ENCODE results near the gene CFAP74. TPM values are rescaled to one million over a fixed set of nuclear protein-coding genes. Genes with fewer than 3 reads are reported as not detected.

The CFAP74 gene
- total RNA-seq, 4 donors from 2014 or later: not detected

GRCh38 chr1:2045468-2046173, 42.0 kb upstream of the CFAP74 start:
- in situ Hi-C loops (cut with MboI; ENCODE audit: low sequenced_read_pairs in 4 of 4): loop anchor here in 1 of 4 donors (10.0 kb wide), 1 partner anchor 101 kb away; no protein-coding TSS in a partner anchor
- Histone ChIP-seq H3K4me1 (peaks cover 5% of the 10 kb centered on the region in 2 donors), H3K4me3 (no peak overlapping the region), H3K36me3 (no peaks in the 10 kb centered on the region), H3K9me3 (no peaks in the 10 kb centered on the region), H3K27me3 (peaks cover 28 to 35% (median 31%) of the 10 kb centered on the region in 3 donors), H3K27ac (no peak overlapping the region)
- intact Hi-C loops (cut with DNase I; ENCODE audit: low total_unique reads): loop anchor here (1.0 kb wide), 1 partner anchor 85 kb away; no protein-coding TSS in a partner anchor
- TF ChIP-seq CTCF (IDR thresholded peaks at IDR 0.05 in 4 of 5, conservative IDR thresholded peaks at IDR 0.05 in 1 of 5) (no peak), POLR2A (IDR thresholded peaks at IDR 0.05) (no peak)
- DNase-seq (no peak), ATAC-seq (no peak)

GRCh38 chr1:2044510-2045319, 41.1 kb upstream of the CFAP74 start:
- Histone ChIP-seq H3K9me3 (no peaks in the 10 kb centered on the region), H3K4me1 (peaks cover 5% of the 10 kb centered on the region in 2 donors), H3K36me3 (no peaks in the 10 kb centered on the region), H3K27ac (no peak overlapping the region), H3K27me3 (peaks cover 24 to 32% (median 27%) of the 10 kb centered on the region in 3 donors), H3K4me3 (peak overlapping the region in 3 of 4 donors; percentile 16 to 36 (median 34))
- TF ChIP-seq CTCF (IDR thresholded peaks at IDR 0.05 in 4 of 5, conservative IDR thresholded peaks at IDR 0.05 in 1 of 5) (peak; percentile 60 to 93 (median 84)), POLR2A (IDR thresholded peaks at IDR 0.05) (no peak)
- DNase-seq (peak in 1 of 2 donors; percentile 37), ATAC-seq (peak in 1 of 2 donors; percentile 62)
- intact Hi-C loops (cut with DNase I; ENCODE audit: low total_unique reads): loop anchor here (1.0 kb wide), 2 partner anchors 84 to 100 kb away; no protein-coding TSS in a partner anchor
- in situ Hi-C loops (cut with MboI; ENCODE audit: low sequenced_read_pairs in 4 of 4): loop anchor here in 1 of 4 donors (10.0 kb wide), 1 partner anchor 100 kb away; no protein-coding TSS in a partner anchor

GRCh38 chr1:2043886-2044285, 40.3 kb upstream of the CFAP74 start:
- Histone ChIP-seq H3K4me3 (no peak overlapping the region), H3K27ac (no peak overlapping the region), H3K4me1 (peaks cover 5% of the 10 kb centered on the region in 2 donors), H3K36me3 (no peaks in the 10 kb centered on the region), H3K9me3 (no peaks in the 10 kb centered on the region), H3K27me3 (peaks cover 15 to 25% (median 19%) of the 10 kb centered on the region in 3 donors)
- TF ChIP-seq CTCF (IDR thresholded peaks at IDR 0.05 in 4 of 5, conservative IDR thresholded peaks at IDR 0.05 in 1 of 5) (no peak), POLR2A (IDR thresholded peaks at IDR 0.05) (no peak)
- intact Hi-C loops (cut with DNase I; ENCODE audit: low total_unique reads) (loop anchor here (1.0 kb wide), 1 partner anchor 100 kb away; no protein-coding TSS in a partner anchor), in situ Hi-C loops (cut with MboI; ENCODE audit: low sequenced_read_pairs in 4 of 4) (loop anchor here in 1 of 4 donors (10.0 kb wide), 1 partner anchor 99 kb away; no protein-coding TSS in a partner anchor)
- DNase-seq (no peak), ATAC-seq (no peak)

- H3K4me3 ChIP-seq: no peak overlapping the region
- intact Hi-C loops (cut with DNase I; ENCODE audit: low total_unique reads) (no loop called here), in situ Hi-C loops (cut with MboI; ENCODE audit: low sequenced_read_pairs in 4 of 4) (loop anchor here in 1 of 4 donors (10.0 kb wide), 1 partner anchor 98 kb away; no protein-coding TSS in a partner anchor)
- TF ChIP-seq CTCF (IDR thresholded peaks at IDR 0.05 in 4 of 5, conservative IDR thresholded peaks at IDR 0.05 in 1 of 5) (no peak), POLR2A (IDR thresholded peaks at IDR 0.05) (no peak)
- no peak overlapping the region for H3K27ac ChIP-seq
- H3K9me3 ChIP-seq: no peaks in the 10 kb centered on the region
- peaks cover 9 to 19% (median 18%) of the 10 kb centered on the region in 3 donors for H3K27me3 ChIP-seq
- ATAC-seq: no peak
- DNase-seq: no peak
- H3K36me3 ChIP-seq: no peaks in the 10 kb centered on the region
- H3K4me1 ChIP-seq: peaks cover 5% of the 10 kb centered on the region in 2 donors
Measured at GRCh38 chr1:2042830-2043773, 39.5 kb upstream of the CFAP74 start.
